GM19328 (cell line): ENCODE data around the gene AKR1C8.
"Not testable (repeated sequence)": the region's sequence is repeated elsewhere in the genome, so short reads cannot be mapped to it uniquely, and the experiment has no call there.

Experiments used
- ATAC-seq: cut with Tn5 transposase; IDR thresholded peaks from one replicate; pipeline ENCODE4 v1.9.1; 2021; ENCODE audit warnings: mild to moderate bottlenecking, moderate library complexity; ENCODE audit not compliant: unreplicated experiment

AKR1C8 gene

DNA sequence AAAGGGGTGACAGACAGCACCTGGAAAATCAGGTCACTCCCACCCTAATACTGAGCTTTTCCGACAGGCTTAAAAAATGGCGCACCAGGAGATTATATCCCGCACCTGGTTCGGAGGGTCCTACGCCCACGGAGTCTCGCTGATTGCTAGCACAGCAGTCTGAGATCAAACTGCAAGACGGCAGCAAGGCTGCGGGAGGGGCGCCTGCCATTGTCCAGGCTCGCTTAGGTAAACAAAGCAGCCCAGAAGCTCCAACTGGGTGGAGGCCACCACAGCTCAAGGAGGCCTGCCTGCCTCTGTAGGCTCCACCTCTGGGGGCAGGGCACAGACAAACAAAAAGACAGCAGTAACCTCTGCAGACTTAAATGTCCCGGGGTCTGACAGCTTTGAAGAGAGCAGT lies 75.1 kb downstream of the AKR1C8 start:
- ATAC-seq = not testable (repeated sequence)

DNA sequence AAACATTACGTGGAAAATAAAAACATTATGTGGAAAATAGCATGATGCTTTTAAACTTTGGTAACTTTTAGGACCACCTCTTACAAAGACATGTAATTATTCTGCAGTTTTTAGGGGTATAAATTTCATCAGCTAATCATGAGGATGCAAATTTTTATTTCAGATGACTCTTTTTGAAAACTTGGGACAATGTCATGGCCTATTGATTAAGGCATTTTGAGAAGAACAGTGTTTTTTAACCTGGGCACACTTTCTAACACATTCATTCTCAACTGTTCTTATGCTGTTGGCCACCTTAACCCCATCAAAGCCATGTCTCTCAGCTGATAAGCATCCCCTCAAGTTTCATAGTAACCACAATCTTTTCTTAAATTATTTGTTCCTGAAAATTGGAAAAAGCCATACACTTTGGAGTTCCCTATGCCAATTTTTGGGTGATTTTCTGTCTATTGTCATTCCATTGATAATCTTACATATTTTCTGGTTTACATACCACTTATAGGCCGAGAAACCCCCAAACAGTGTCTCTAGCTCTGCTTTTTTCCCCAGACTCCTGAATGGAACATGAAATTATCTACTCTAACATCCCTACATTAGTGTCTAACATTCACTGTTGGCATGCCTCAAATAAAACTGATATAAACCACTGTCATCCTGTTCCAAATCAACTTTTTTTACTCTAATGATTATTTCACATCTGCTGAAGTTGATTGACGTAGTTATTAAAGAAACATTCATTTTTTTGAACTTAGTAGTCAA lies 76.1 kb downstream of the AKR1C8 start:
- no peak for ATAC-seq

- ATAC-seq = no peak
Observed at GRCh38 chr10:5107860-5108526, 77.0 kb downstream of the AKR1C8 start.

DNA sequence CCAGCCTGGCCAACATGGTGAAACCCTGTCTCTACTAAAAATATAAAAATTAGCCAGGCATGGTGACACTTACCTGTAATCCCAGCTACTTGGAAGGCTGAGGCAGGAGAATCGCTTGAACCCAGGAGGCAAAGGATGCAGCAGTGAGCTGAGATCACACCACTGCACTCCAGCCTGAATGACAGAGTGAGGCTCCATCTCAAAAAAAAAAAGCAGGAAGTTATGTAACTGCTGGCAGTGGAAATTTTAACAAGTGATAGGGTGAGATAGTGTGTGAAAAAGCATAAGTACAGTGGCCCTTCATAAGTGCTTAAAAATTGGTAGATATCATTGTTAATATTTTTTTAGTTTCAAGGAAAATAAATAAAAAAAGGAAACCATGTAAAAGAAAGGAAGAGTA lies 78.4 kb downstream of the AKR1C8 start:
- no peak for ATAC-seq

DNA sequence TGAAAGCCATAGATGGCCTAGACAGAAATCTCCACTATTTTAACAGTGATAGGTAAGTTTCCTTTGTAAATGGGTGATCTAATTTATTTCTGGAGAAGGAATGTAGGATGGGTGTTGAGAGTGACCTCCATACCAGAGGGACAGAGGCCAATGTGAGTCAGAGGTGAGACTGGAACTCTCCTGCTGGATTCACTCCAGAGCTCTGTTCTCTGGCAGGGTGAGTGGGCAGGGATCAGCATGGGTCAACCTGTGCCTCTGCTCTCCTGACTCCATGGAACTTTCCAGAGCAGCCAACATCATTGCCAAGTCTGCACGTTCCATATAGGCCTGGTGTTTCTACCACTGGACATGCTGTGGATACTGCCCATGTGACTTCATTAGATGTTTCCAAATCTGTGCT lies 79.3 kb downstream of the AKR1C8 start:
- no peak for ATAC-seq
